CD4-positive, alpha-beta T cell treated with Interleukin-15 for 4 hours (primary cell): ENCODE data around the gene INA.
"Not testable (repeated sequence)": the region's sequence is repeated elsewhere in the genome, so short reads cannot be mapped to it uniquely, and the experiment has no call there.

Source experiments
- DNase-seq: peaks from one replicate; pipeline ENCODE4 v3.0.0-alpha.2; 2020; ENCODE audit warnings: low spot score

Gene INA

DNA sequence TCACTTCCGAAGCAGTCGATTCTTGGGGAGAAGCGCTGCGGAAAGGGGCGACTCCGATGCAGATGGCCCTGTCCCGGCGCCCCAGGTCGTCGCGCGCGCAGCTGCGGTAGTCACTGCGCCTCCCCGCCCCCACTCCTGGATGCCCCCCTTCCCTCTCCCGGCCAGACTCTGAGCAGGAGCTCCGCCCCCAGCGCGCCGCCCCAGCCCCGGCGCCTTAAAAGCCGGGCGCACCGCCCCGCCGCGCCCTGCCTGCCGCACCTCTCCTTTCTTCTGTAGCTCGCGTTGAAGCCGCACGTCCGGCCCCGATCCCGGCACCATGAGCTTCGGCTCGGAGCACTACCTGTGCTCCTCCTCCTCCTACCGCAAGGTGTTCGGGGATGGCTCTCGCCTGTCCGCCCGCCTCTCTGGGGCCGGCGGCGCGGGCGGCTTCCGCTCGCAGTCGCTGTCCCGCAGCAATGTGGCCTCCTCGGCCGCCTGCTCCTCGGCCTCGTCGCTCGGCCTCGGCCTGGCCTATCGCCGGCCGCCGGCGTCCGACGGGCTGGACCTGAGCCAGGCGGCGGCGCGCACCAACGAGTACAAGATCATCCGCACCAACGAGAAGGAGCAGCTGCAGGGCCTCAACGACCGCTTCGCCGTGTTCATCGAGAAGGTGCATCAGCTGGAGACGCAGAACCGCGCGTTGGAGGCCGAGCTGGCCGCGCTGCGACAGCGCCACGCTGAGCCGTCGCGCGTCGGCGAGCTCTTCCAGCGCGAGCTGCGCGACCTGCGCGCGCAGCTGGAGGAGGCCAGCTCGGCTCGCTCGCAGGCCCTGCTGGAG is at the start of gene INA:
INA (plus strand) TSS at position 243 of the 817 bp plus-strand sequence; CDS start at position 317, 74 bp downstream.
- no peak for DNase-seq

DNA sequence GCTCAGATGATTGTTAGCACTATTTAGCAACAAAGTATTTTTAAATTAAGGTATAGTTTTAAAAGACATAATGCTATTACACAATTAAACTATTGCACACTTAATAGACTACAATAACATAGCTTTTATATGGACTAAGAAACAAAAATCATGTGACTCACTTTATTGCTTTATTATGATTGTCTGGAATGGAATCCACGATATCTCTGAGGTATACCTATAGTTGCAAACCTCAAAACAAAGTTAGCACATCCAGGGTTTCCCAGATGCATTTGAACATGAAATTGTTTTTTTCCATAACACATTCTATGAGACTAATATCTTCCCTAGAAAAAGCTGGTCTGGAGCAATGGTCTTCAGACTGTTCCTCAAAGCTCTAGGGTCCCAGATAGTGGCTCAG is 49.5 kb upstream of the INA start:
- no peak for DNase-seq

DNA sequence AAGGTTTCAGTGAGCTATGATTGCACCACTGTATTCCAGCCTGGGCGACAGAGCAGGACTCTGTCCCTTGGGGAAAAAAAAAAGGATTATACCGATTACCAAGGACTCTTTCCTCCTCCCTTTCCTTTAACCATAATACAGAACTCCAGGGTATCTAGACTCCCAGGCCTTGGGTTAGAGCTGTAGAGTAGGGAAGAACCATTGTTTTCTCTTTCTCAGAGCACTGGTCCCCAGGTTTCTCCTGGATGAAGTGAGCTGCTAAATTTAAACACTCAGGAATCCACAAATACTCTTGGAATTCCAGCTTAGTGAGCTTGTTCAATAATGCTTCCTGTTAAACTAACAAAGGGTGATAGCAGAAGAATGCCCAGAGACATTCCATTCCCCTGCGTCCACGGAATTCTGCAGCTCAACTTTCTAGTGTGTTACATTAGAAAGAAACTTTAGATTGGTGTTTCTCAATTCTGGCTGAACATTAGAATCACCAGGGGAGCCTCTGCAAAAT is 45.8 kb upstream of the INA start:
- DNase-seq: no peak

DNA sequence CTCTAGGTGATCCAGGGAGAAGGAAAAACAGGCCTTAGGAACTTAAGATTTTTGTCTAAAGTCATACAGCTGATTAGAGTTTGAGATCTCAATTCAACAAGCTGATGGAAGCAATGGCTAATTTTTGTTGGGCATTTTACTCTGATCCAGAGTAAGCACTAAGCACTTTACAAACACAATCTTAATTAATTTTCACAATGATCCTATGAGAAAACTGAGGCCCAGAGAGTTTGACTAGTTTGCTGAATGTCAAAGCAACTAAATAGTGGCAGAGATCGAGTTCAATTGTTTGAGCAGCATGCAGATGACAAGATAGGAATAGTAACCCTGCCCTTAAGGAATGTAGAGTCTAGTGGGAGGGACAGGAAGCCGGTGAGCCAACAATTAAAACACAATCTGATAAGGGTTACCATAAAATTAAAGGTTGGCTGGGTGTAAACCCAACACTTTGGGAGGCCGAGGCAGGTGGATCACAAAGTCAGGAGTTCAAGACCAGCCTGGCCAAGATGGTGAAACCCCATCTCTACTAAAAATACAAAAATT is 44.7 kb upstream of the INA start:
- no peak for DNase-seq

DNA sequence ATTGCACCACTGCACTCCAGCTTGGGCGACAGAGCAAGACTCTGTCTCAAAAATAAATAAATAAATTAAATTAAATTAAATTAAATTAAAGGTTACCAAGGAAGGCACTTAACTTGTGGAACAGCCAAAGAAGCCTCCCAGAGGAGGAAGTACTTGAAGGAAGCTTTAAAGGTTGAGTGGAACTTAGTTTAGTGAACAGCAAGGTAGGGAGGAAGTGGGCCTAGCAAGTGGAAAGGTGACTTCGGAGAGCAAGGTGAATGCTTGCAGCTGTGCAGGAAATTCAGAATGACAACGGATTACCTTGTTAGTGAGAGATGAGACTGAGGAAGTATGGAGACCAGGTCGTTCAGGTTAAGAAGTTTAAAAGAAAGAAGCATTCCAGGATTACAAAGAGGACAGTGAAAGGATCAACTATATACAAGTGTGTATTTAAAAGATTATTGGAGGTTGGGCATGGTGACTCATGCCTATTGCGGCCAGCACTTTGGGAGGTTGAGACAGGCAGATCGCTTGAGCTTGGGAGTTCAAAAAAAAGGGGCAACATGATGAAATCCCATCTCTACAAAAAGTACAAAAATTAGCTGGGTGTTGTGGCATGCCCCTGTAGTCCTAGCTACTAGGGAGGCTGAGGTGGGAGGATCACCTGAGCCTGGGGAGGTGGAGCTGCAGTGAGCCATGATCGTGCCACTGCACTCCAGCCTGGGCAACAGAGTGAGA is 44.0 kb upstream of the INA start:
- DNase-seq: no peak

DNA sequence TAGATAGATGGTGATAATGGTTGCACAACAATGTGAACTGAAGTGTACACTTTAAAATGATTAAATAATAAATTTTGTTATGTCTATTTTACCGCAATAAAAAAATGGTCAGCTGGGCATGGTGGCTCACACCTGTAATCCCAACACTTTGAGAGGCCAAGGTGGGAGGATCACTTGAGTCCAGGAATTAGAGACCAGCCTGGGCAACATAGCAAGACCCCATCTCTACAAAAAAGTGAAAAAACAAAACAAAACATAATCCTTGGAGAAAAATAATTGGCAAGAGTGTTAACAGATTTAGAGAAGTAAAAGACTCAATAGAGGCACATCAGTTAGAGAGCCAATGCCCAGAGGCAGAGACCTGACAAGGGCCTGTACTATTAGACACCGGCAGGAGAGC is 41.2 kb upstream of the INA start:
- no peak for DNase-seq

DNA sequence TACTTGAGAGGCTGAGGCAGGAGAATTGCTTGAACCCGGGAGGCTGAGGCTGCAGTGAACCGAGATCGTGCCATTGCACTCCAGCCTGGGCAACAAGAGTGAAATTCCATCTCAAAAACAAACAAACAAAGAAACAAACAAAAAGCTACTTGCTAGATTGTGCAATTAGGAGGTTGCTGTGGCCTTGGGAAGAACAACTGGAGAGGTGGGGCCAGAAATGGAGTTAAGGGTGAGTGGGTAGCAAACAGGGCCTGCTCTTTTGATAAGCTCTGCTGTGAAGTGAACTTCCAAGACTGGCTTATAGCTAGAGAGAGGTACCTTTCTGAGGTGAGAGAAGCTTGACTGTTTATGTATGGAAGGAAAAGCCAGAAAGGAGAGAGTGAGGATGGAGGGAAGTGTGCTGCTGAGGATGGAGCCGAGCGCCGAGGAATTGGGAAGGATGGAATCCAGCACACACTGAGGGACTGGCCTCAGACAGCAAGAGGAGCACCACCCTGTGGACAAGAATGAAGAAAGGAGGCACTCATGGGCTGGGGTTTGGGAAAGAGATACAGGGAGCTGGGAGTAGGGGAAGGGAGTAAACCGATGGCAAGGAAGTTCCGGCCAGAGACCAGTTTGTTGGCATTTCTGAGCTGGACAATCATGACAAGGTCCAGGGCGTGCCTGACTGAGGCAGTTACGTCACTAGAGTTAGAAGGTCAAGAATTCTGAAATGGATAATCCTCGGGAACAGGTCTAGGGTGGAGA is 38.3 kb upstream of the INA start:
- no peak for DNase-seq

DNA sequence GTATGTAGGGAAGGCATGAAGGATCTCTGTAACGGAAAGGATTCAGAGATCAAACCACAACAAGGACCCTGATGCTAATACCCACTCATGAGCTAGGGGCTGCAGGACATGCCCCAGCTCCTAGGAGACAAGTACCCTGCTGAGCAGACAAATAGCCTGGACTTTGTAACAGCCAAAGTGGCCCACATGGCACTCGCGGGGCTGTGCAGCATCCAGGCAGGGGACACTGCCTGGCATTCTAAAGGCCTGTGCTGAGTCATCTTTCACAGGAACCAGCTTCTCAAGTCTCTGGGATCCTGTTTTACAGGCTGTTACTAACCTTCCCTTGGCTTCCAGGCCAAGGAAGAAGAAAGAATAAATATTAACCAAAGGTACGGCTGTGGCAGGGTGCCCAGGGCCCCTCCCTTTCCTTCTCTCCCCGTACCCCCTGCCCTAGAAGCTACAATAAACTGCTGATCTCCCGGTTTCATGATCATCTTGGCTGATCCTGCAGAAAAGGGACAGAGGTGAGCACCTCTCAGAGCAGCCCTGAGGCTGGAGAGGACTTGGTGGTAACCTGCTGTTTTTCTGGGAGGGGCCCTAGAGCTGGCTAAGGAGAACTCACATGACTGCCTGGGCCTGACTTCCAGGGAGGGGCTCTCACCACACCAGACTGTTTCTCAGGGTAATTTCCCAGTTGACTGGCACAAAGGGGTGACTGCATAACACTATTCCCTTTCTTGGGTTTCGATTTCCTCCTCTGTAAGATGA is 35.5 kb upstream of the INA start:
- DNase-seq: no peak

DNA sequence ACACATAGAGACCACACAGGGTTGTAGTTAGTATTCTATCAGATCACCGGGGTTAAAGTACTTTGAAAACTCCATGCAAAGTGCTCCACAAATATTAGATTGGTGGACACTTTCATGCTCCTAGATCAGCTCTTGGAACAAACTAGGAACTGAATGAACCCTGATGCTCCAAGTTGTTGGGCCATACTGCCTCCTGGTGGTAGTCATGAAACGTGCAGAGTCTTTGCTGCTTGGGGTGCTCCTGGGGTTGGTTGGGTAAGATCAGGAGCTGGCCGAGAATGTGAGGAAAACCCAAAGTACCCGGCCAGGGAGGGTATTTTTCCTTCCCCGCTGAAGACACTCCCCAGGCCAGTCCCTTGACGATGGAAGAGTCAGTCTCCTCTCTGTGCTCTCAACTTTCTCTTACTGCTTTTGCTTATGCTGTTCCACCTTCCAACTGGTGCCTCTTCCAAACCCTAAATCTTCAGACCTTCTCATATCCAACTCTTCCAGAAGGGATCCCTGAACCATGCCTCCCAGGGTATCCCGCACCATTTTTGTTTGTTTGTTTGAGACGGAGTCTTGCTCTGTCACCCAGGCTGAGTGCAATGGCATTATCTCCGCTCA is 32.2 kb upstream of the INA start:
- DNase-seq: peak; percentile 61

DNA sequence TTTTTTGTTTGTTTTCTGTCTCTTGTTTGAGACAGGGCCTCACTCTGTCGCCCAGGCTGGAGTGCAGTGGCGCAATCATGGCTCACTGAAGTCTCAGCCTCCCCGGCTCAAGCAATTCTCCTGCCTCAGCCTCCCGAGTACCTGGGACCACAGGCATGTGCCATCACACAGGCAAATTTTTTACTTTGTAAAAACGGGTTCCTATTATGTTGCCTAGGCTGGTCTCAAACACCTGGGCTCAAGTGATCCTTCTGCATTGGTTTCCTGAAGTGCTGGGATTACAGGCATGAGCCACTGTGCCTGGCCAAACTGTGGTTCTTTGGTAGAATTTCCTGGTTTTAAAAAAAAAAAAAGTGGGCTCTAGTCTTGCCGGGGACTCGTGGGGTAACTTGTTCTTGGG is 31.4 kb upstream of the INA start, which contains the start of gene RPEL1:
RPEL1 (plus strand) TSS at position 301 of the 400 bp plus-strand sequence. CDS start 110 bp downstream, outside the sequence.
- DNase-seq: not testable (repeated sequence)

DNA sequence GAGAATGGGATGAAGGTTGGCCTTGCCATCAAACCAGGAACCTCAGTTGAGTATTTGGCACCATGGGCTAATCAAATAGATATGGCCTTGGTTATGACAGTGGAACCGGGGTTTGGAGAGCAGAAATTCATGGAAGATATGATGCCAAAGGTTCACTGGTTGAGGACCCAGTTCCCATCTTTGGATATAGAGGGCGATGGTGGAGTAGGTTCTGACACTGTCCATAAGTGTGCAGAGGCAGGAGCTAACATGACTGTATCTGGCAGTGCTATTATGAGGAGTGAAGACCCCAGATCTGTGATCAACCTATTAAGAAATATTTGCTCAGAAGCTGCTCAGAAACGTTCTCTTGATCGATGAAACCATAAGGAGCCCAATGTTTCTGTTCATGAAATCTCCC is 30.6 kb upstream of the INA start:
- DNase-seq: no peak

DNA sequence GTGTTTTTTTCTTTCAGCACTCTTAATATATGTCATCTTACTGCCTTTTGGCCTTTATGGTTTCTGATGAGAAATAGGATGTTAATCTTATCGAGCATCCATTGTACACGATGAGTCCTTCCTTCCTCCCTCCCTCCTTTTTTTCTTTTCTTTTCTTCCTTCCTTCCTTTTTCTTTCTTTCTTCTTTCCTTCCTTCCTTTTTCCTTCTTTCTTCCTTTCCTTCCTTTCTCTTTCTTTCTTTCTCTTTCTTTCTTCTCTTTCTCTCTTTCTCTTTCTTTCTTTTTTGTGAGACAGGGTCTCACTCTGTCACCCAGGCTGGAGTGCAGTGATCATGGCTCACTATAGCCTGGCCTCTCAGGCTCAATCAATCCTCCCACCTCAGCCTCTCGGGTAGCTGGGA is 22.8 kb upstream of the INA start:
- DNase-seq: no peak

DNA sequence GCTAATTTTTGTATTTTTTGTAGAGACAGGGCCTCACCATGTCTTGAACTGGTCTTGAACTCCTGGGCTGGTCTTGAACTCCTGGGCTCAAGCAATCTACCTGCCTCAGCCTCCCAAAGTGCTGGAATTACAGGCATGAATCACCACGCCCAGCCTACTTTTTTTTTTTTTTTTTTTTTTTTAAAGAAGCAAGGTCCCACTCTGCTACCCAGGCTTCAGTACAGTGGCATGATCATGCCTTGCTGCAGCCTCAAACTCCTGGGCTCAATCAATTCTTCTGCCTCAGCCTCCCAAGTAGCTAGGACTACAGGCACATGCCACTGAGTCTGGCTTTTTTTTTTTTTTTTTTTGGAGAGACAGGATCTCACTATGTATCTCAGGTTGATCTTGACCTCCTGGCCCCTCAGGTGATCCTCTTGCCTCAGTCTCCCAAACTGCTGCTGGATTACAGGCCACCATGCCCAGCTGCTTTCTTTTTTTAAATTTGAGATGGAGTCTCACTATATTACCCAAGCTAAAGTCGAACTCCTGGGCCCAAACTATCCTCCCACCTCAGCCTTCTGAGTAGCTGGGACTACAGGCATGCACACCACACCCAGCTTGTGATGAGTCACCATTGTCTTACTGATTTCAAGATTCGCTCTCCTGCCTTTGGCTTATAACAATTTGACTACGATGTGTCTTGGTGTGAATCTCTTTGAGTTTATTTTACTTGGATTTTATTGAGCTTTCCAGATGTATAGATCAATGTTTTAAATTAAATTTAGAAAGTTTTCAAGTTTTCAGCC is 22.2 kb upstream of the INA start:
- no peak for DNase-seq

DNA sequence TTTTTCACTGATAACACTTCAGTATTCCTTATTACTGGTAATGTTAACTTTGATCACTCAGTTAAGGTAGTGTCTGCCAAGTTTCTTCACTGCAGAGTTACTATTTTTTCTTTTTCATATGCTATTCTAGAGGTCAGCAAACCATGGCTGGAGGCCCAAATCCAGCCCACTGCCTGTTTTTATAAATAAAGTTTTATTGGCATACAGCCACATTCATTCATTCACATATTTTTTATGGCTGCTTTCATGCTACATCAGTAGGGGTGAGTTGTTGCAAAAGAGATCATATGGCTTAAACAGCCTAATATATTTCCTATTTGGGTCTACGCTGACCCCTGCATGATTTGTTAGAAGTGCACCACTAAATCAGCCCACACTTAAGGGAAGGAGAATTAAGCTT is 20.3 kb upstream of the INA start:
- no peak for DNase-seq

DNA sequence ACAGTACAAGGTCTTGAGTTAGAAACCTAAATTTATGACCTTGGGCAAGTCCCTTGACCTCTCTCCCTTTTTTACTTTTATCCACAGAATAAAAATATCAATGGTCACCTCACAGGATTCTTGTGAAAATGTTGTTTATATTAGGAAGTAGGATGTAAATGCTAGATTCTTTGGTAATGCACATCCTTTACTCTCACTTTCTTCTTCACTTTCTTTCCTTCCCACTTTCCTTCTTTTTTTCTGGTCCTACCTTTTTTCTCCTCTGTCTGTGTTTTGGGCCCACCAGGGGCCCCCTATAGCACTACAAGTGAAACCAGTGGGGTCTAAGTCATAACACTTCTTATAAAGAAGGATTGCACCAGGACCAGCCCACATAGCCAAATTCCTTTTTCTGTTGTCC is 19.1 kb upstream of the INA start:
- no peak for DNase-seq

DNA sequence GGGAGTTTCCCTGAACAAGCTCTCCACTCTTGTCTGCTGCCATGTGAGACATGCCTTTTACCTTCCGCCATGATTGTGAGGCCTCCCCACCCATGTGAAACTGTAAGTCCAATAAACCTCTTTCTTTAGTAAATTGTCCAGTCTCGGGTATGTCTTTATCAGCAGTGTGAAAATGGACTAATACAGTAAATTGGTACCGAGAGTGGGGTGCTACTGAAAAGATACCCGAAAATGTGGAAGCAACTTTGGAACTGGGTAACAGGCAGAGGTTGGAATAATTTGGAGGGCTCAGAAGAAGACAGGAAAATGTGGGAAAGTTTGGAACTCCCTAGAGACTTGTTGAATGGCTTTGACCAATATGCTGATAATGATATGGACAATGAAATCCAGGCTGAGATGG is 18.0 kb upstream of the INA start:
- DNase-seq: not testable (repeated sequence)

DNA sequence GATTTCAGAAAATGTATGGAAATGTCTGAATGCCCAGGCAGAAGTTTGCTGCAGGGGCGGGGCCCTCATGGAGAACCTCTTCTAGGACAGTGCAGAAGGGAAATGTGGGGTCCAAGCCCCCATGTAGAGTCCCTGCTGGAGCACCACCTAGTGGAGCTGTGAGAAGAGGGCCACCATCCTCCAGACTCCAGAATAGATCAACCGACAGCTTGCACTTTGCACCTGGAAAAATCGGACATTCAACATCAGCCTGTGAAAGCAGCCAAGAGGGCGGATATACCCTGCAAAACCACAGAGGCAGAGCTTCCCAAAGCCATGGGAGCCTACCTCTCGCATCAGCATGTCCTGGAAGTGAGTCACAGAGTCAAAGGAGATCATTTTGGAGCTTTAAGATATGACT is 16.9 kb upstream of the INA start:
- DNase-seq: no peak

DNA sequence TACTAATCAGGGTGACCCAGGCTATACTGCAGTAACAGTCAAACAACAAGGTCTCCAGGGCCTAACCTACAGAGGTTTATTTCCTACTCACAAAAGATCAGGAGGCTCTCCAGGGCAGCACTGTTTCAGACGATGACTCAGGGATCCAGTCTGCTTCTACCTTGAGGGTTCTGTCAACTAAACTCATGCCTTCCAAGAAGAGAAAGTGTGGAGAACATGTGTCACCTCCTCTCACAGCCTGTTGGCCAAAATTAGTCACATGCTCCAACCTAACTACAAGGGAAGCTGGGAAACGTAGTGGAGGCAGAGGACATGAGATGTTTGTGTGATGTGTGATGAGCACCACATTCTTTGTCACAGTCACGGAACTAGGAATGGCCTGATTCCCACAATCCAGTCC is 14.7 kb upstream of the INA start:
- no peak for DNase-seq

DNA sequence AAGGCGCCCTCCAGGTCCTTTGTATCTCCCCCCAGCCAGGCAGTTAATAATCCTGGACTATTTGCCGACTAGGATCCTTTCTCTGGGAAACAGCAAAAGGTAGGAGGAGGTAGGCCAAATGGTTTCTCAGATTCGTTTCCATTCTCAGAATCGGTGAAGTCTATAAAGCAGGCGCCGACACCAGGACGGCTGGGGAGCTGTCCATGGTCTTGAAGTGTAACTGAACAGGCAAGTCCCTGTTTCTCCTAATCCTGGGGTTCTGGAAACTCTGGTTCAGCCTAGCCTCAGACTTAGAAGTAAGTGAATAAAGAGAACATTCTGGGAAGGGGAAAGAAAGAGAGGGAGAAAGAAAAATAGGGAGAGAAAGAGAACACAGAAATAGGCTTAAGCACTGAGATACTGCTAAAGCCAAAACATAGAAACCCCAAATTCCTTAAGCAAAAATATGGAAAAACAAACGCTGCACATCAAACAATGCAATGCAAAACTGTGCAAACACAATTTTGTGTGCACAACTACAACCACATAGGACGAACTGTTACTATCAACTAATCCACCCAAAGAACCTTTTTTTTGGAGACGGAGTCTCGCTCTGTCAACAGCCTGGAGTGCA is 11.1 kb upstream of the INA start:
- DNase-seq: peak; percentile 19

DNA sequence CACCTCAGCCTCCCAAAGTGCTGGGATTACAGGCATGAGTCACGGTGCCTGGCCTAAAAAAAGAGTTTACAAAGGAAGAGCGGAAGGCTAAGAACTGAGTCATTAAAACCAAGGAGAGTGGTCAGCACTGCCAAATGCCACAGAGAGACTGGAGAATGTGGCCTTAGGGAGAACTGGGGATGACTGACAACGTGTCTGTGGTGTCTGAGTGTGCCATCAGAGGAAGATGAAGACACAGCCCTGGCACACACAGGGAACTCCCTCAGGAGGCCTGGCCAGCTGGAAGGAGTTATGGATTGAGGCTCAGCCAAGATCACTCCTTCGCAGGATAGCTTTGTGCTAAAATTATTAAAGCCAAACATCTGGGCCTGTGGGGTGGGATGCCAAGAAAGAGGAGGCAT is 3.9 kb upstream of the INA start:
- DNase-seq: no peak
